HG03045 (cell line): ENCODE data around the gene TROAP.
"Not testable (repeated sequence)": the region's sequence is repeated elsewhere in the genome, so short reads cannot be mapped to it uniquely, and the experiment has no call there.

Source experiments
- ATAC-seq: cut with Tn5 transposase; IDR thresholded peaks from one replicate; pipeline ENCODE4 v1.9.1; 2021; ENCODE audit warnings: mild to moderate bottlenecking, moderate library complexity; ENCODE audit not compliant: unreplicated experiment

The TROAP gene

GRCh38 chr12:49294086-49294803, 28.8 kb upstream of the TROAP start:
- ATAC-seq: no peak

GRCh38 chr12:49294804-49295081, 28.3 kb upstream of the TROAP start:
- no peak for ATAC-seq

- ATAC-seq: no peak
Observed at GRCh38 chr12:49295082-49295936, 27.7 kb upstream of the TROAP start, which contains the start of gene PRPH. Gene PRPH, plus strand, starts transcription at chr12:49295147. Its CDS starts 54 bp downstream, at chr12:49295201.

- ATAC-seq: no peak
Observed at GRCh38 chr12:49296034-49296835, 26.8 kb upstream of the TROAP start.

GRCh38 chr12:49296836-49297694, 26.0 kb upstream of the TROAP start:
- no peak for ATAC-seq

GRCh38 chr12:49297695-49298060, 25.4 kb upstream of the TROAP start:
- no peak for ATAC-seq

GRCh38 chr12:49298160-49298559, 24.9 kb upstream of the TROAP start:
- ATAC-seq: no peak

- no peak for ATAC-seq
Observed at GRCh38 chr12:49301760-49302159, 21.3 kb upstream of the TROAP start.

- ATAC-seq: no peak
Observed at GRCh38 chr12:49304161-49304560, 18.9 kb upstream of the TROAP start.

- ATAC-seq: no peak
Observed at GRCh38 chr12:49305762-49306510, 17.1 kb upstream of the TROAP start.

GRCh38 chr12:49309386-49309785, 13.7 kb upstream of the TROAP start:
- ATAC-seq: no peak

- ATAC-seq: not testable (repeated sequence)
Observed at GRCh38 chr12:49310451-49311000, 12.5 kb upstream of the TROAP start.

- ATAC-seq: no peak
Observed at GRCh38 chr12:49314811-49315210, 8.2 kb upstream of the TROAP start.

- ATAC-seq: not testable (repeated sequence)
Observed at GRCh38 chr12:49317118-49317517, 5.9 kb upstream of the TROAP start.

- not testable (repeated sequence) for ATAC-seq
Observed at GRCh38 chr12:49320411-49321103, 2.5 kb upstream of the TROAP start.

- ATAC-seq: no peak
Observed at GRCh38 chr12:49322367-49322707, 718 bp upstream of the TROAP start.

- ATAC-seq: no peak
Observed at GRCh38 chr12:49323524-49324097, 556 bp downstream of the TROAP start.

GRCh38 chr12:49325606-49326005, 2.6 kb downstream of the TROAP start:
- no peak for ATAC-seq

- no peak for ATAC-seq
Observed at GRCh38 chr12:49327368-49327767, 4.3 kb downstream of the TROAP start.
